ENCODE data around the gene PIGL. TPM values are rescaled to one million over a fixed set of nuclear protein-coding genes. Genes with fewer than 3 reads are reported as not detected.
"Not testable (repeated sequence)": the region's sequence is repeated elsewhere in the genome, so short reads cannot be mapped to it uniquely, and the experiment has no call there.

The PIGL gene
- total RNA-seq, 1 experiment from 2014 or later: 44.1 TPM

DNA sequence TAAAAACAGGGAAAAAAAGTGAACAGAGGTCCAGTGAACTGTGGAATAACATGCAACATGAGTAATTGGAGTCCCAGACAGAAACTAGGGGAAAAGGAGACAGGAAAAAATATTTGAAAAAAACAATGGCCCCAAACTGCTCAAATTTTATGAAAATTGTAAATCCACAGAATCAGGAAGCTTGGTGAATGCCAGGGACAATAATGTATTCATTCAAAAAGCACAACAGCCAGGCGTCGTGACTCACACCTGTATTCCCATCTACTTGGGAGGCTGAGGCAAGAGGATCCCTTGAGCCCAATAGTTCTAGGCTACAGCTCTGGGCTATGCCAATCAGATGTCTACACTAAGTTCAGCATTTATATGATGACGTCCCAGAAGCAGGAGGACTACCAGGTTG lies 25.4 kb upstream of the PIGL start (continued):
- TF ChIP-seq, protein P1, sequence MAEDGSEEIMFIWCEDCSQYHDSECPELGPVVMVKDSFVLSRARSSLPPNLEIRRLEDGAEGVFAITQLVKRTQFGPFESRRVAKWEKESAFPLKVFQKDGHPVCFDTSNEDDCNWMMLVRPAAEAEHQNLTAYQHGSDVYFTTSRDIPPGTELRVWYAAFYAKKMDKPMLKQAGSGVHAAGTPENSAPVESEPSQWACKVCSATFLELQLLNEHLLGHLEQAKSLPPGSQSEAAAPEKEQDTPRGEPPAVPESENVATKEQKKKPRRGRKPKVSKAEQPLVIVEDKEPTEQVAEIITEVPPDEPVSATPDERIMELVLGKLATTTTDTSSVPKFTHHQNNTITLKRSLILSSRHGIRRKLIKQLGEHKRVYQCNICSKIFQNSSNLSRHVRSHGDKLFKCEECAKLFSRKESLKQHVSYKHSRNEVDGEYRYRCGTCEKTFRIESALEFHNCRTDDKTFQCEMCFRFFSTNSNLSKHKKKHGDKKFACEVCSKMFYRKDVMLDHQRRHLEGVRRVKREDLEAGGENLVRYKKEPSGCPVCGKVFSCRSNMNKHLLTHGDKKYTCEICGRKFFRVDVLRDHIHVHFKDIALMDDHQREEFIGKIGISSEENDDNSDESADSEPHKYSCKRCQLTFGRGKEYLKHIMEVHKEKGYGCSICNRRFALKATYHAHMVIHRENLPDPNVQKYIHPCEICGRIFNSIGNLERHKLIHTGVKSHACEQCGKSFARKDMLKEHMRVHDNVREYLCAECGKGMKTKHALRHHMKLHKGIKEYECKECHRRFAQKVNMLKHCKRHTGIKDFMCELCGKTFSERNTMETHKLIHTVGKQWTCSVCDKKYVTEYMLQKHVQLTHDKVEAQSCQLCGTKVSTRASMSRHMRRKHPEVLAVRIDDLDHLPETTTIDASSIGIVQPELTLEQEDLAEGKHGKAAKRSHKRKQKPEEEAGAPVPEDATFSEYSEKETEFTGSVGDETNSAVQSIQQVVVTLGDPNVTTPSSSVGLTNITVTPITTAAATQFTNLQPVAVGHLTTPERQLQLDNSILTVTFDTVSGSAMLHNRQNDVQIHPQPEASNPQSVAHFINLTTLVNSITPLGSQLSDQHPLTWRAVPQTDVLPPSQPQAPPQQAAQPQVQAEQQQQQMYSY (CRISPR knock-in tag; IDR thresholded peaks at IDR 0.05): no peak
- TF ChIP-seq MLX (CRISPR knock-in tag; IDR thresholded peaks at IDR 0.05) (no peak), FOXP4 (CRISPR knock-in tag; IDR thresholded peaks at IDR 0.05) (no peak), ZNF263 (CRISPR knock-in tag; IDR thresholded peaks at IDR 0.05; ENCODE audit: low read depth) (no peak), SP1 (CRISPR knock-in tag; conservative IDR thresholded peaks at IDR 0.05) (no peak), ATF2 (CRISPR knock-in tag; IDR thresholded peaks at IDR 0.05; ENCODE audit: borderline replicate concordance, low read depth) (no peak), GTF2I (CRISPR knock-in tag; conservative IDR thresholded peaks at IDR 0.05) (no peak), MXD4 (CRISPR knock-in tag; IDR thresholded peaks at IDR 0.05; ENCODE audit: borderline replicate concordance) (no peak), ZNF423 (CRISPR knock-in tag; IDR thresholded peaks at IDR 0.05) (no peak)

GRCh38 chr17:16194307-16194835 lies 22.6 kb upstream of the PIGL start:
- H3K27me3 Mint-ChIP-seq (ENCODE audit: low read depth); H3K9me3 Mint-ChIP-seq; H3K4me3 Mint-ChIP-seq; CTCF ChIA-PET; POLR2A ChIA-PET; H3K4me1 Mint-ChIP-seq; H3K27ac Mint-ChIP-seq; DNase-seq (ENCODE audit: low spot score); ATAC-seq: not testable (repeated sequence)
- H3K36me3 Mint-ChIP-seq: peaks cover 25% of the 10 kb centered on the region

GRCh38 chr17:16197276-16197675 lies 19.7 kb upstream of the PIGL start:
- H3K4me1 Mint-ChIP-seq: peaks cover 30% of the 10 kb centered on the region
- TF ChIP-seq EMX1 (CRISPR knock-in tag; IDR thresholded peaks at IDR 0.05) (no peak), MLX (CRISPR knock-in tag; IDR thresholded peaks at IDR 0.05) (no peak)
- no peak overlapping the region; the same call in 1 of the 2 replicates for H3K27ac Mint-ChIP-seq
- DNase-seq (ENCODE audit: low spot score) (no peak), ATAC-seq (no peak)
- CTCF ChIA-PET: no interaction called here
- no peaks in the 10 kb centered on the region for H3K27me3 Mint-ChIP-seq (ENCODE audit: low read depth)
- no peak overlapping the region for H3K4me3 Mint-ChIP-seq
- no peaks in the 10 kb centered on the region for H3K9me3 Mint-ChIP-seq
- H3K36me3 Mint-ChIP-seq: peaks cover 25% of the 10 kb centered on the region
- POLR2A ChIA-PET: no interaction called here

DNA sequence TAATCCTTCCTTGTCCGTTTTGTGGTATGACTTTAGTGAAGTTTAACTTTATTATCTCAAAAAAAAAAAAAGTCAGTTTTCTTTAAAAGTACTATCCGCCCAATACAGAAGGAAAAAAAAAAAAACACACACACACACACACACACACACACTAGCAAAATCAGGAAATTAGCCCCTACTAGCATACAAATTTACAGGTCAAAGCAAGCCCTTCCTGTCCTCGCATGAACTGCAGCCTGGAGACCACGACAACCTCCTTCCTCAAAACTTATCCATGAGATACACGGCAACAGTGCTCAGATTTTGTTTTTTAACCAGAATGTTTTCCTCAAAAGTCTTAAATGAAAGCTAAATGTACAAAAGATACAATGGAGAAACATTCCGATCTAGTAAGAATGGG lies 17.9 kb upstream of the PIGL start:
- peak overlapping the region; percentile 59 for H3K4me3 Mint-ChIP-seq
- ChIA-PET POLR2A (no interaction called here), CTCF (no interaction called here)
- H3K4me1 Mint-ChIP-seq: peaks cover 47% of the 10 kb centered on the region
- peak overlapping the region; percentile 91 for H3K27ac Mint-ChIP-seq
- TF ChIP-seq, protein P2, sequence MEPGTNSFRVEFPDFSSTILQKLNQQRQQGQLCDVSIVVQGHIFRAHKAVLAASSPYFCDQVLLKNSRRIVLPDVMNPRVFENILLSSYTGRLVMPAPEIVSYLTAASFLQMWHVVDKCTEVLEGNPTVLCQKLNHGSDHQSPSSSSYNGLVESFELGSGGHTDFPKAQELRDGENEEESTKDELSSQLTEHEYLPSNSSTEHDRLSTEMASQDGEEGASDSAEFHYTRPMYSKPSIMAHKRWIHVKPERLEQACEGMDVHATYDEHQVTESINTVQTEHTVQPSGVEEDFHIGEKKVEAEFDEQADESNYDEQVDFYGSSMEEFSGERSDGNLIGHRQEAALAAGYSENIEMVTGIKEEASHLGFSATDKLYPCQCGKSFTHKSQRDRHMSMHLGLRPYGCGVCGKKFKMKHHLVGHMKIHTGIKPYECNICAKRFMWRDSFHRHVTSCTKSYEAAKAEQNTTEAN (CRISPR knock-in tag; IDR thresholded peaks at IDR 0.05): no peak
- DNase-seq (ENCODE audit: low spot score) (no peak), ATAC-seq (no peak)
- H3K9me3 Mint-ChIP-seq: no peaks in the 10 kb centered on the region
- H3K27me3 Mint-ChIP-seq (ENCODE audit: low read depth): no peaks in the 10 kb centered on the region
- H3K36me3 Mint-ChIP-seq: peaks cover 13% of the 10 kb centered on the region

Data from WTC11 (cell line).